Measurements from ENCODE around the gene CCDC146. TPM values are rescaled to one million over a fixed set of nuclear protein-coding genes. Genes with fewer than 3 reads are reported as not detected.

The CCDC146 gene
- total RNA-seq, 1 experiment from 2014 or later: 2.2 TPM

GRCh38 chr7:77181015-77181595, 58.7 kb downstream of the CCDC146 start:
- Histone ChIP-seq H3K4me3 (ENCODE audit: low read depth, low read length, poor library complexity, severe bottlenecking) (no peak overlapping the region), H3K36me3 (ENCODE audit: insufficient read depth, low read length, poor library complexity, severe bottlenecking) (no peaks in the 10 kb centered on the region), H3K27ac (ENCODE audit: low read depth, low read length, poor library complexity, severe bottlenecking) (no peak overlapping the region), H3K27me3 (replicated peaks; ENCODE audit: insufficient read depth, low read depth, low read length, poor library complexity) (no peaks in the 10 kb centered on the region), H3K4me1 (ENCODE audit: insufficient read depth, low read length, poor library complexity, severe bottlenecking) (no peaks in the 10 kb centered on the region), H3K9me3 (ENCODE audit: low read depth, low read length, poor library complexity, severe bottlenecking) (no peaks in the 10 kb centered on the region)
- CTCF ChIA-PET: no interaction called here
- TF ChIP-seq, protein P1, sequence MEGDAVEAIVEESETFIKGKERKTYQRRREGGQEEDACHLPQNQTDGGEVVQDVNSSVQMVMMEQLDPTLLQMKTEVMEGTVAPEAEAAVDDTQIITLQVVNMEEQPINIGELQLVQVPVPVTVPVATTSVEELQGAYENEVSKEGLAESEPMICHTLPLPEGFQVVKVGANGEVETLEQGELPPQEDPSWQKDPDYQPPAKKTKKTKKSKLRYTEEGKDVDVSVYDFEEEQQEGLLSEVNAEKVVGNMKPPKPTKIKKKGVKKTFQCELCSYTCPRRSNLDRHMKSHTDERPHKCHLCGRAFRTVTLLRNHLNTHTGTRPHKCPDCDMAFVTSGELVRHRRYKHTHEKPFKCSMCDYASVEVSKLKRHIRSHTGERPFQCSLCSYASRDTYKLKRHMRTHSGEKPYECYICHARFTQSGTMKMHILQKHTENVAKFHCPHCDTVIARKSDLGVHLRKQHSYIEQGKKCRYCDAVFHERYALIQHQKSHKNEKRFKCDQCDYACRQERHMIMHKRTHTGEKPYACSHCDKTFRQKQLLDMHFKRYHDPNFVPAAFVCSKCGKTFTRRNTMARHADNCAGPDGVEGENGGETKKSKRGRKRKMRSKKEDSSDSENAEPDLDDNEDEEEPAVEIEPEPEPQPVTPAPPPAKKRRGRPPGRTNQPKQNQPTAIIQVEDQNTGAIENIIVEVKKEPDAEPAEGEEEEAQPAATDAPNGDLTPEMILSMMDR (conservative IDR thresholded peaks at IDR 0.05; ENCODE audit: low read depth, low read length): no peak
- TF ChIP-seq EZH2 (IDR thresholded peaks at IDR 0.05; ENCODE audit: borderline replicate concordance, low read depth, low read length, poor library complexity, severe bottlenecking): no peak
- no peak for DNase-seq (ENCODE audit: low spot score)
- POLR2A ChIA-PET (ENCODE audit: low non-redundant PET): no interaction called here
- intact Hi-C loops (cut with micrococcal nuclease; ENCODE audit: unreplicated experiment): no loop called here
- no TSS peak for BruUV-seq (replicated peaks)

GRCh38 chr7:77181734-77182133, 59.3 kb downstream of the CCDC146 start:
- TF ChIP-seq EZH2 (IDR thresholded peaks at IDR 0.05; ENCODE audit: borderline replicate concordance, low read depth, low read length, poor library complexity, severe bottlenecking): no peak
- TF ChIP-seq, protein P1 (conservative IDR thresholded peaks at IDR 0.05; ENCODE audit: low read depth, low read length): no peak
- H3K27ac ChIP-seq (ENCODE audit: low read depth, low read length, poor library complexity, severe bottlenecking): no peak overlapping the region
- no peak for DNase-seq (ENCODE audit: low spot score)
- no TSS peak for BruUV-seq (replicated peaks)
- no peaks in the 10 kb centered on the region for H3K27me3 ChIP-seq (replicated peaks; ENCODE audit: insufficient read depth, low read depth, low read length, poor library complexity)
- POLR2A ChIA-PET (ENCODE audit: low non-redundant PET): no interaction called here
- H3K36me3 ChIP-seq (ENCODE audit: insufficient read depth, low read length, poor library complexity, severe bottlenecking): no peaks in the 10 kb centered on the region
- CTCF ChIA-PET: no interaction called here
- H3K4me1 ChIP-seq (ENCODE audit: insufficient read depth, low read length, poor library complexity, severe bottlenecking): no peaks in the 10 kb centered on the region
- H3K9me3 ChIP-seq (ENCODE audit: low read depth, low read length, poor library complexity, severe bottlenecking): no peaks in the 10 kb centered on the region
- no peak overlapping the region for H3K4me3 ChIP-seq (ENCODE audit: low read depth, low read length, poor library complexity, severe bottlenecking)
- intact Hi-C loops (cut with micrococcal nuclease; ENCODE audit: unreplicated experiment): no loop called here

DNA sequence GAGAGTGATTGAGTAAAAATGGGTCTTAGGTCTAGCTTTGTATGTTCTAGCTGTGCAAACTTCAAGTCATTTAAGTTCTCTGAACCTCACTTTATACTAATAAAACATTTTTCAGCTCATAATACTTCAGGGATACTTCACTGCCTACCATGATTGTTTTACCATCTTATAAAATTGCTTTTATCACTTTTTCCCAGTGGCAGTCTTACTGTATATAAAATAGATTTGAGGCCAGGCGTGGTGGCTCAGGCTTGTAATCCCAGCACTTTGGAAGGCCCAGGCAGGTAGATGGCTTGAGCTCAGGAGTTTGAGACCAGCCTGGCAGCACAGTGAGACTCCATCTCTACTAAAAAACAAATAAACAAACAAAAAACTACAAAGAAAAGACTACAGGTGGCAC, 59.8 kb downstream of the CCDC146 start:
- DNase-seq (ENCODE audit: low spot score): no peak
- intact Hi-C loops (cut with micrococcal nuclease; ENCODE audit: unreplicated experiment): no loop called here
- TF ChIP-seq EZH2 (IDR thresholded peaks at IDR 0.05; ENCODE audit: borderline replicate concordance, low read depth, low read length, poor library complexity, severe bottlenecking): no peak
- TF ChIP-seq, protein P1 (conservative IDR thresholded peaks at IDR 0.05; ENCODE audit: low read depth, low read length): no peak
- CTCF ChIA-PET: no interaction called here
- no peaks in the 10 kb centered on the region for H3K4me1 ChIP-seq (ENCODE audit: insufficient read depth, low read length, poor library complexity, severe bottlenecking)
- no peak overlapping the region for H3K27ac ChIP-seq (ENCODE audit: low read depth, low read length, poor library complexity, severe bottlenecking)
- BruUV-seq (replicated peaks): no TSS peak
- H3K27me3 ChIP-seq (replicated peaks; ENCODE audit: insufficient read depth, low read depth, low read length, poor library complexity): no peaks in the 10 kb centered on the region
- H3K9me3 ChIP-seq (ENCODE audit: low read depth, low read length, poor library complexity, severe bottlenecking): no peaks in the 10 kb centered on the region
- H3K36me3 ChIP-seq (ENCODE audit: insufficient read depth, low read length, poor library complexity, severe bottlenecking): no peaks in the 10 kb centered on the region
- POLR2A ChIA-PET (ENCODE audit: low non-redundant PET): no interaction called here
- no peak overlapping the region for H3K4me3 ChIP-seq (ENCODE audit: low read depth, low read length, poor library complexity, severe bottlenecking)

Data from A673 (cell line).